Measurements from ENCODE around the gene EXO5. TPM values are rescaled to one million over a fixed set of nuclear protein-coding genes. Genes with fewer than 3 reads are reported as not detected.

EXO5 gene
- total RNA-seq, 1 experiment from 2014 or later: 0.57 TPM

- Histone ChIP-seq H3K9ac (ENCODE audit: low read length) (no peak overlapping the region), H3K9me2 (ENCODE audit: insufficient read depth) (no peaks in the 10 kb centered on the region; the same call in 1 of the 2 replicates), H3K4me2 (ENCODE audit: low read length) (no peak overlapping the region), H3K36me3 (ENCODE audit: control insufficient read depth in 1 of 2, insufficient read depth in 2 of 2, low read length in 2 of 2) (no peaks in the 10 kb centered on the region), H3K4me3 (replicated peaks in 1 of 2; ENCODE audit: low read depth in 1 of 2, low read length in 2 of 2) (no peak overlapping the region), H3K9me3 (ENCODE audit: control insufficient read depth in 1 of 2, insufficient read depth in 1 of 2, low read depth in 1 of 2, low read length in 2 of 2) (no peaks in the 10 kb centered on the region), H2AFZ (ENCODE audit: low read depth, low read length, poor library complexity, severe bottlenecking) (no peak overlapping the region), H3K27ac (ENCODE audit: low read depth, low read length) (no peak overlapping the region), H3K4me1 (ENCODE audit: control insufficient read depth in 1 of 2, insufficient read depth in 2 of 2, low read length in 2 of 2) (no peaks in the 10 kb centered on the region), H4K20me1 (ENCODE audit: insufficient read depth) (no peaks in the 10 kb centered on the region), H3K27me3 (ENCODE audit: insufficient read depth, low read length) (no peaks in the 10 kb centered on the region), H3K79me2 (ENCODE audit: insufficient read depth, low read length) (no peaks in the 10 kb centered on the region)
- no TSS peak for BruUV-seq (replicated peaks)
- CTCF ChIA-PET: no interaction called here
- POLR2A ChIA-PET: no interaction called here
- RAD21 ChIA-PET (ENCODE audit: low non-redundant PET in 1 of 2, low total read pairs in 2 of 2, uncharacterized antibody in 2 of 2, unreplicated experiment in 2 of 2): no interaction called here
- no peak for TF ChIP-seq ZFX (IDR thresholded peaks at IDR 0.05)
- TF ChIP-seq FOSL1 (IDR thresholded peaks at IDR 0.05; ENCODE audit: low read depth): no peak
- no peak for TF ChIP-seq CTCF (IDR thresholded peaks at IDR 0.05 in 2 of 3, conservative IDR thresholded peaks at IDR 0.05 in 1 of 3; ENCODE audit: borderline replicate concordance in 1 of 3, insufficient read depth in 1 of 3, low read depth in 2 of 3, low read length in 2 of 3)
- TF ChIP-seq ZNF274 (IDR thresholded peaks at IDR 0.05; ENCODE audit: low read depth, low read length): no peak
- DNase-seq (ENCODE audit: low read depth, low spot score): no peak
- ATAC-seq: no peak
- intact Hi-C loops (cut with micrococcal nuclease): no loop called here
Measured at GRCh38 chr1:40564913-40565312, 56.3 kb downstream of the EXO5 start.

Other genes starting within 250 kb of the EXO5 start
- 2.4 TPM for gene COL9A2, start 191.5 kb upstream of the EXO5 start, total RNA-seq (2021; ENCODE audit: unreplicated experiment)
- gene SMAP2, start 135.0 kb upstream of the EXO5 start, total RNA-seq (2021; ENCODE audit: unreplicated experiment): 16.4 TPM
- gene ZFP69B, start 58.3 kb upstream of the EXO5 start, total RNA-seq (2021; ENCODE audit: unreplicated experiment): 0.27 TPM
- not detected for gene ZFP69, start 31.5 kb upstream of the EXO5 start, total RNA-seq (2021; ENCODE audit: unreplicated experiment)
- gene ZNF684, start 22.9 kb downstream of the EXO5 start, total RNA-seq (2021; ENCODE audit: unreplicated experiment): 5.3 TPM
- gene RIMS3, start 156.9 kb downstream of the EXO5 start, total RNA-seq (2021; ENCODE audit: unreplicated experiment): 9.0 TPM
- gene NFYC, start 182.9 kb downstream of the EXO5 start, total RNA-seq (2021; ENCODE audit: unreplicated experiment): 63.3 TPM

All from HCT116 (cell line).